GM13977 (cell line): ENCODE data around the gene UBE4B.

Source experiments
- DNase-seq: peaks from one replicate; pipeline ENCODE4 v3.0.0; 2012; ENCODE audit warnings: low spot score
- CTCF ChIP-seq: IDR thresholded peaks from 2 replicates; pipeline ENCODE4 v1.5.1; 2012; ENCODE audit warnings: mild to moderate bottlenecking, control low read depth; ENCODE audit not compliant: insufficient read depth; ENCODE audit errors: extremely low read depth, missing control alignments
- in situ Hi-C: fragments of 300-500 bp; cut with MboI; formaldehyde crosslinking; loops from one replicate; pipeline ENCODE4 v1.12.0; 2022; ENCODE audit warnings: low sequenced_read_pairs, low pct_unique_long_range_greater_than_20kb, mixed read lengths, inconsistent platforms; ENCODE audit not compliant: unreplicated experiment

UBE4B gene

GRCh38 chr1:10051656-10052055 lies 18.9 kb downstream of the UBE4B start:
- no peak for TF ChIP-seq CTCF
- in situ Hi-C loops, result no loop called here
- no peak for DNase-seq

- in situ Hi-C loops, result no loop called here
- TF ChIP-seq CTCF, result no peak
Observed at GRCh38 chr1:10052347-10052746, 19.6 kb downstream of the UBE4B start.

GRCh38 chr1:10054465-10054864 lies 21.7 kb downstream of the UBE4B start:
- no peak for DNase-seq
- TF ChIP-seq CTCF, result no peak
- in situ Hi-C loops, result no loop called here

More at GRCh38 chr1:10052347-10052746, 19.6 kb downstream of the UBE4B start:
- no peak for DNase-seq

- DNase-seq, result peak; percentile 35
- TF ChIP-seq CTCF, result no peak
- in situ Hi-C loops, result no loop called here
Observed at GRCh38 chr1:10056599-10056987, 23.8 kb downstream of the UBE4B start.

GRCh38 chr1:10057343-10057742 lies 24.6 kb downstream of the UBE4B start:
- TF ChIP-seq CTCF, result no peak
- no peak for DNase-seq
- in situ Hi-C loops, result no loop called here

GRCh38 chr1:10057796-10058195 lies 25.0 kb downstream of the UBE4B start:
- TF ChIP-seq CTCF, result no peak
- no peak for DNase-seq
- in situ Hi-C loops, result no loop called here

- no peak for TF ChIP-seq CTCF
- in situ Hi-C loops, result no loop called here
- DNase-seq, result no peak
Observed at GRCh38 chr1:10059342-10059718, 26.6 kb downstream of the UBE4B start.
